GM12875 (cell line): ENCODE results near the gene ME3.

Experiments used
- H3K4me3 ChIP-seq: one replicate; pipeline ENCODE4 v1.5.1; 2011; ENCODE audit warnings: low read depth, low read length, control low read depth
- CTCF ChIP-seq: IDR thresholded peaks from 2 replicates; pipeline ENCODE4 v1.5.1; 2011; ENCODE audit warnings: low read depth, mild to moderate bottlenecking, control low read depth, inconsistent platforms, low read length, moderate library complexity, borderline replicate concordance; ENCODE audit not compliant: insufficient read depth

Gene ME3

GRCh38 chr11:86478348-86478747 is 194.1 kb downstream of the ME3 start:
- TF ChIP-seq CTCF = no peak
- no peak overlapping the region for H3K4me3 ChIP-seq

DNA sequence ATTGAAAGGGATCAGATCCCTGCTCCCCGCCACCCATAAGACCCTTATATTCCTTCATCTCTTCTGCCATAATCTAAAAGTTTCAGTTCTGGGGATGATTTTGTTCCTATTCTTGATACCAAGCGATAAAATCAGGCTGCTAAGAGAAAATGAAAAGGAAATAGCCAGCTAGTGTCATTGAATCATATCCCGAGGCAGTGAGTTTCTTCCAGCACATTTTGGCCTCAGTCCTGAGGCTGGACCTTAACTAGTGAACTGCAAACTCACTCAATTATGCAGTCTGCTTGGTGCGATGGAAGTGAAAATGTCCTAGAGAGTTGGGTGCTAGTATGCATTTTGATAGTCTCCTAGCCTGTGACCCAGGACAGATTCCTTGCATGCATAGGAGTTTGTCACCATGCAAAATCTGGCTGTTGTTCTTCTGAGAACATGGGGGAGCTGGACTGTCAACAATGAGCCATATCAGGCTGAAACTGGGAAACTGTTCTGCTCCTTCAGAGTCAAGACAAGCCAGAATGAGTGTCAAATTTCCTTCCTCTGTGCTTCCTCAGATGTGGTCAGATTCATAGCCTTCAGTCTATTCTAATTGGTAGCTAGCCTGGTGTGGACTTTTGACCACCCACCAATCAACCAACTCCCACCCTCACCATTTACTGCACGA is 194.8 kb downstream of the ME3 start:
- no peak overlapping the region for H3K4me3 ChIP-seq
- TF ChIP-seq CTCF = no peak

- no peak overlapping the region for H3K4me3 ChIP-seq
- no peak for TF ChIP-seq CTCF
Measured at GRCh38 chr11:86476109-86476861, 196.1 kb downstream of the ME3 start.

DNA sequence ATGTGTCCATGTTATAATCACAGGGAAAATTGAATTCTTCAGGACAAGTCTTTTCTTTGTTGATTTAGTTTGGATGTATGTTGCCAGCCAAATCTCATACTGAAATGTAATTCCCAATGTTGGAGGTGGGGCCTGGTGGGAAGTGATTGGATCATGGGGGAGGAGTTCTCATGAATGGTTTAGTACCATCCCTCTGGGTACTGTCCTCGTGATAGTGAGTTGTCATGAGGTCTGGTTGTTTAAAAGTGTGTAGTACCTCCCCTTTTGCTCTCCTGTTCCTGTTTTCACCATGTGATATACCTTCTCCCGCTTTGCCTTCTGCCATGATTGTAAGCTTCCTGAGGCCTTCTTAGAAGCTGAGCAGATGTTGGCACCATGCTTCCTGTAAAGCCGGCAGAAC is 197.4 kb downstream of the ME3 start:
- no peak for TF ChIP-seq CTCF
- H3K4me3 ChIP-seq = no peak overlapping the region

GRCh38 chr11:86473991-86474833 is 198.2 kb downstream of the ME3 start:
- no peak overlapping the region for H3K4me3 ChIP-seq
- no peak for TF ChIP-seq CTCF

DNA sequence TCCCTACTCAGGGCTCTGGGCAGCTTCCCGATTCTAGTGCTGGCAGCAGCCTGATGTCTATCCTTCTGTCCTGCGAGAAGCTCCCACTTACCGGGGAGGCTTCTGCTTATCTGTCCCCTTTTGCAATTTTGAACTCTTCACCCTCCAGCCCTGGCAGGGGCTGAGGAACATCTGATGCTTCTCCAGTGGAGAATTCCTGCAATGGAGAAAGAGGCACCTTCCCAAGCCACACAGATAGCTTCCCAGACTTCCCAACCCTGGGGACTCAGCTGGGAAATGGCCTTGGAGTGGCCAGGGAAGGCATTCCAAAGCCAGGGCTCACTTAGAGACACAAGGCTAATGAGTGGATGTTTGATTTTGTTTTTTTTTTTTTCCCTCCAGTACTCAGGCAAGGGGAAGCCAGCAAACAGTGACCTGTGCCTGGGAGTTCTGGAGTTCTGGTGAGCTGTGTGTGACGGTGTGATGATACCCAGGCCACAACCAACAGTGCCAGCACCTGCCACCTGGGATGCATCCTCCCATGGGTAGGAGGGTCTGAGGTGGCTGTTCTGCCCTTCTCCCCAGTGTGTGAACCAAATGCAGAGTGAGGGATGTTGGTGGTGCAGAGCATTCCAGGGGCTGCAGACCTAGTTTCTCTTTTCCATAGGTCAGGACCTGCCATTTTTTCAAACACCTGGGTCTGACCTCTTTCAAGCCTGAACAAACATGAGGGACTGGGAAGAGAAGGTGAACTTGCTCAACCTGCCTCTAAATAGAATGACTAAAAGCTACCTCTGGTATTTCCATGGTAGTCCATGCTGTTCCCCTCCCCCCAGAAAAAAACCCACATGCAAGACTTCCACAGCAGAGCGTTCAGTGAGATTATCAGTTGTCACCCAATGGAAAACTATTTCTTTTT is 202.7 kb downstream of the ME3 start:
- no peak overlapping the region for H3K4me3 ChIP-seq
- TF ChIP-seq CTCF = no peak
